NB4 (cell line): ENCODE results near the gene LYPD6B.

Source experiments
- MYC ChIP-seq: IDR thresholded peaks from 2 replicates; pipeline ENCODE4 v1.6.1; 2011; ENCODE audit warnings: low read depth, low read length
- POLR2A ChIP-seq: IDR thresholded peaks from 2 replicates; pipeline ENCODE4 v1.6.1; 2011; ENCODE audit warnings: mild to moderate bottlenecking; ENCODE audit not compliant: insufficient read length; ENCODE audit errors: extremely low read depth
- TF ChIP-seq, protein P1 (sequence below): IDR thresholded peaks from one replicate; pipeline ENCODE4 v1.5.1; 2012; ENCODE audit warnings: low read depth, low read length
- TF ChIP-seq, protein P2 (sequence below): IDR thresholded peaks from 2 replicates; pipeline ENCODE4 v1.6.1; 2011; ENCODE audit warnings: low read depth, low read length

DNA sequence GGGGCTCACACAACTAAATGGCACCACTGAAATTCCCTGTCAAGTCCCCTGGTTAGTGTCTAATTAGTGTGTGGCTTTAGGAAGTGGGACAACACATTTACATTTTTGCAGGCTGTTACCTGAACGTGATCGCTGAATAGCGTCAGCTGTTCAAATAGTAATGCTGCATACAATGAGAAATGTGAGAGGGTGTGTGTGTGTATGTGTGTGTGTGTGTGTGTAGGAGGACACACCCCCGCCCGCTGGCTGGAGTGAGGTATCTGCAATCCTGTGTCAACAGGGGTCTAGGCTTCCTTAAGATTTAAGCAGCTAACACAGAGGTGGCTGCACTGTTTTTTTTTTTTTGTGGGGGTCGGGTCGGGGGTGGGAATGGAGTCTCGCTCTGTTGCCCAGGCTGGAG, 4.8 kb upstream of the LYPD6B start:
- TF ChIP-seq, protein P1, sequence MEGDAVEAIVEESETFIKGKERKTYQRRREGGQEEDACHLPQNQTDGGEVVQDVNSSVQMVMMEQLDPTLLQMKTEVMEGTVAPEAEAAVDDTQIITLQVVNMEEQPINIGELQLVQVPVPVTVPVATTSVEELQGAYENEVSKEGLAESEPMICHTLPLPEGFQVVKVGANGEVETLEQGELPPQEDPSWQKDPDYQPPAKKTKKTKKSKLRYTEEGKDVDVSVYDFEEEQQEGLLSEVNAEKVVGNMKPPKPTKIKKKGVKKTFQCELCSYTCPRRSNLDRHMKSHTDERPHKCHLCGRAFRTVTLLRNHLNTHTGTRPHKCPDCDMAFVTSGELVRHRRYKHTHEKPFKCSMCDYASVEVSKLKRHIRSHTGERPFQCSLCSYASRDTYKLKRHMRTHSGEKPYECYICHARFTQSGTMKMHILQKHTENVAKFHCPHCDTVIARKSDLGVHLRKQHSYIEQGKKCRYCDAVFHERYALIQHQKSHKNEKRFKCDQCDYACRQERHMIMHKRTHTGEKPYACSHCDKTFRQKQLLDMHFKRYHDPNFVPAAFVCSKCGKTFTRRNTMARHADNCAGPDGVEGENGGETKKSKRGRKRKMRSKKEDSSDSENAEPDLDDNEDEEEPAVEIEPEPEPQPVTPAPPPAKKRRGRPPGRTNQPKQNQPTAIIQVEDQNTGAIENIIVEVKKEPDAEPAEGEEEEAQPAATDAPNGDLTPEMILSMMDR = no peak
- TF ChIP-seq, protein P2, sequence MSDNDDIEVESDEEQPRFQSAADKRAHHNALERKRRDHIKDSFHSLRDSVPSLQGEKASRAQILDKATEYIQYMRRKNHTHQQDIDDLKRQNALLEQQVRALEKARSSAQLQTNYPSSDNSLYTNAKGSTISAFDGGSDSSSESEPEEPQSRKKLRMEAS = no peak
- TF ChIP-seq POLR2A = no peak
- no peak for TF ChIP-seq MYC
